ENCODE data around the gene RECQL5.
A peak's percentile ranks its signal among the peaks of the same experiment; 100 is the strongest.
"Not testable (repeated sequence)": the region's sequence is repeated elsewhere in the genome, so short reads cannot be mapped to it uniquely, and the experiment has no call there.

The RECQL5 gene

GRCh38 chr17:75639327-75639726 lies 27.6 kb downstream of the RECQL5 start:
- DNase-seq (ENCODE audit: low spot score), result no peak
- Histone ChIP-seq H3K27ac (no peak overlapping the region), H3K4me3 (no peak overlapping the region)
- TF ChIP-seq CTCF (IDR thresholded peaks at IDR 0.05), result no peak

GRCh38 chr17:75638893-75639292 lies 28.1 kb downstream of the RECQL5 start:
- no peak for DNase-seq (ENCODE audit: low spot score)
- Histone ChIP-seq H3K4me3 (no peak overlapping the region), H3K27ac (no peak overlapping the region)
- no peak for TF ChIP-seq CTCF (IDR thresholded peaks at IDR 0.05)

GRCh38 chr17:75638039-75638438 lies 28.9 kb downstream of the RECQL5 start:
- H3K4me3 ChIP-seq; DNase-seq (ENCODE audit: low spot score); H3K27ac ChIP-seq: not testable (repeated sequence)

GRCh38 chr17:75637551-75637950 lies 29.4 kb downstream of the RECQL5 start:
- no peak for DNase-seq (ENCODE audit: low spot score)
- H3K4me3 ChIP-seq, result no peak overlapping the region
- no peak overlapping the region for H3K27ac ChIP-seq
- TF ChIP-seq CTCF (IDR thresholded peaks at IDR 0.05), result no peak

- no peak overlapping the region for H3K27ac ChIP-seq
- no peak for DNase-seq (ENCODE audit: low spot score)
- H3K4me3 ChIP-seq, result no peak overlapping the region
- TF ChIP-seq CTCF (IDR thresholded peaks at IDR 0.05), result no peak
These were observed 29.8 kb downstream of the RECQL5 start for GRCh38 chr17:75637143-75637538.

GRCh38 chr17:75636381-75637142 lies 30.4 kb downstream of the RECQL5 start:
- DNase-seq (ENCODE audit: low spot score), result no peak
- H3K27ac ChIP-seq, result peak overlapping the region in 1 of 2 donors; percentile 3
- TF ChIP-seq CTCF (IDR thresholded peaks at IDR 0.05), result no peak
- H3K4me3 ChIP-seq, result no peak overlapping the region

GRCh38 chr17:75635610-75636202 lies 31.2 kb downstream of the RECQL5 start:
- peak overlapping the region; percentile 57 for H3K4me3 ChIP-seq
- TF ChIP-seq CTCF (IDR thresholded peaks at IDR 0.05), result no peak
- DNase-seq (ENCODE audit: low spot score), result no peak

More at GRCh38 chr17:75635610-75636202, 31.2 kb downstream of the RECQL5 start:
- peak overlapping the region in 1 of 2 donors; percentile 3 for H3K27ac ChIP-seq
